OCI-LY1 (cell line): ENCODE data around the gene HTD2.
"Not testable (repeated sequence)": the region's sequence is repeated elsewhere in the genome, so short reads cannot be mapped to it uniquely, and the experiment has no call there.

Source experiments
- H2AFZ ChIP-seq: fragments of 200-600 bp; sonication (generic), shearing (Covaris generic); 2 replicates; pipeline ENCODE4 v1.6.0; 2014; ENCODE audit warnings: antibody characterized with exemption, mild to moderate bottlenecking, low read length
- H3F3A ChIP-seq: fragments of 200-600 bp; sonication (generic), shearing (Covaris generic); 2 replicates; pipeline ENCODE4 v1.6.0; 2014; ENCODE audit warnings: mild to moderate bottlenecking, antibody characterized with exemption, low read length, moderate library complexity; ENCODE audit not compliant: insufficient read depth
- H3K27ac ChIP-seq: fragments of 200-600 bp; sonication (generic); 2 replicates; pipeline ENCODE4 v1.5.1; 2014; ENCODE audit warnings: low read length, mixed run types, mild to moderate bottlenecking, low read depth; ENCODE audit not compliant: poor library complexity, severe bottlenecking
- H3K27me3 ChIP-seq: fragments of 200-600 bp; sonication (generic); 2 replicates; pipeline ENCODE4 v1.6.0; 2014; ENCODE audit warnings: antibody characterized with exemption, mild to moderate bottlenecking, low read length, moderate library complexity; ENCODE audit not compliant: insufficient read depth
- H3K36me3 ChIP-seq: fragments of 200-600 bp; sonication (generic); 2 replicates; pipeline ENCODE4 v1.6.1; 2014; ENCODE audit warnings: mild to moderate bottlenecking, antibody characterized with exemption, low read length, moderate library complexity, mixed read lengths; ENCODE audit not compliant: insufficient read depth
- H3K4me1 ChIP-seq: fragments of 200-600 bp; sonication (generic); 2 replicates; pipeline ENCODE4 v1.5.1; 2014; ENCODE audit warnings: mild to moderate bottlenecking, low read length, moderate library complexity; ENCODE audit not compliant: insufficient read depth, severe bottlenecking
- H3K4me2 ChIP-seq: fragments of 200-600 bp; sonication (generic), shearing (Covaris generic); 2 replicates; pipeline ENCODE4 v1.6.1; 2014; ENCODE audit warnings: low read length
- H3K4me3 ChIP-seq: fragments of 200-600 bp; sonication (generic); 2 replicates; pipeline ENCODE4 v1.5.1; 2014; ENCODE audit warnings: low read length, low read depth, mild to moderate bottlenecking, mixed read lengths; ENCODE audit not compliant: poor library complexity, severe bottlenecking
- H3K79me2 ChIP-seq: fragments of 200-600 bp; shearing (Covaris generic); 2 replicates; pipeline ENCODE4 v1.6.1; 2016; ENCODE audit warnings: mixed run types, low read length, mixed read lengths; ENCODE audit not compliant: insufficient read depth
- H3K9ac ChIP-seq: fragments of 200-600 bp; sonication (generic), shearing (Covaris generic); 2 replicates; pipeline ENCODE4 v1.6.1; 2014; ENCODE audit warnings: mild to moderate bottlenecking, low read length, mixed read lengths
- H3K9me2 ChIP-seq: fragments of 200-600 bp; sonication (generic), shearing (Covaris generic); 2 replicates; pipeline ENCODE4 v1.6.1; 2014; ENCODE audit warnings: low read depth, mild to moderate bottlenecking, low read length, mixed read lengths
- H3K9me3 ChIP-seq: fragments of 200-600 bp; shearing (Covaris generic); 2 replicates; pipeline ENCODE4 v1.6.1; 2014; ENCODE audit warnings: low read length, mixed read lengths
- H4K20me1 ChIP-seq: fragments of 200-600 bp; sonication (generic), shearing (Covaris generic); 2 replicates; pipeline ENCODE4 v1.6.0; 2016; ENCODE audit warnings: mild to moderate bottlenecking, low read length; ENCODE audit not compliant: insufficient read depth
- EZH2 ChIP-seq: fragments of 200-600 bp; sonication (generic), shearing (Covaris generic); IDR thresholded peaks from 2 replicates; pipeline ENCODE4 v1.8.0; 2017; ENCODE audit warnings: borderline replicate concordance, mixed run types, mild to moderate bottlenecking, antibody characterized with exemption, low read length, moderate library complexity, mixed read lengths
- TF ChIP-seq, protein P1 (sequence below): fragments of 200-600 bp; sonication (generic), shearing (Covaris generic); IDR thresholded peaks from 2 replicates; pipeline ENCODE4 v1.5.1; 2017; ENCODE audit warnings: mild to moderate bottlenecking, antibody characterized with exemption, low read length, moderate library complexity, mixed read lengths

HTD2 gene

DNA sequence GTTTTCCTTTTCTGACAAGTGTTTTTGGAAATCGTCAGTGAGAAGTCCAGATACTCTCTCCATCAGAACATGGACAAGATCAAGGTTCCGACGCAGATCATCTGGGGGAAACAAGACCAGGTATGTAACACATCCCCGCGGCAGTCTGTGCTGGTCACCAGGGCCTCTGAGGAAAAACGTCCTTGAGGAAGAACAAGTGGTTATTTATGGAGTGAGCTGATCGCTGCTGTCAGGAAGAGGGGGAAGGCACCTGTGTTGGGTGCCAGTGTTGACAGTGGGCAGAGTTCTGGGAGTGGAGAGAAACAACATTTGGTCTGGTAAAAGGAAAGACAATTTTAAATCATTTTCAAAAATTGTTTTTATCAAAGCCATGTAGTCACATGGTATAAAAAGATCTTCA is 21.0 kb upstream of the HTD2 start:
- Histone ChIP-seq H3K4me3 (no peak overlapping the region), H3F3A (no peaks in the 10 kb centered on the region), H3K27ac (no peak overlapping the region), H3K9me3 (no peaks in the 10 kb centered on the region), H3K27me3 (no peaks in the 10 kb centered on the region), H3K4me1 (no peaks in the 10 kb centered on the region), H3K79me2 (no peaks in the 10 kb centered on the region), H3K4me2 (no peak overlapping the region), H3K9ac (no peak overlapping the region), H2AFZ (no peak overlapping the region), H3K36me3 (peaks cover 5% of the 10 kb centered on the region; the same call in 1 of the 2 replicates), H4K20me1 (no peaks in the 10 kb centered on the region), H3K9me2 (no peaks in the 10 kb centered on the region)
- no peak for TF ChIP-seq EZH2
- TF ChIP-seq, protein P1, sequence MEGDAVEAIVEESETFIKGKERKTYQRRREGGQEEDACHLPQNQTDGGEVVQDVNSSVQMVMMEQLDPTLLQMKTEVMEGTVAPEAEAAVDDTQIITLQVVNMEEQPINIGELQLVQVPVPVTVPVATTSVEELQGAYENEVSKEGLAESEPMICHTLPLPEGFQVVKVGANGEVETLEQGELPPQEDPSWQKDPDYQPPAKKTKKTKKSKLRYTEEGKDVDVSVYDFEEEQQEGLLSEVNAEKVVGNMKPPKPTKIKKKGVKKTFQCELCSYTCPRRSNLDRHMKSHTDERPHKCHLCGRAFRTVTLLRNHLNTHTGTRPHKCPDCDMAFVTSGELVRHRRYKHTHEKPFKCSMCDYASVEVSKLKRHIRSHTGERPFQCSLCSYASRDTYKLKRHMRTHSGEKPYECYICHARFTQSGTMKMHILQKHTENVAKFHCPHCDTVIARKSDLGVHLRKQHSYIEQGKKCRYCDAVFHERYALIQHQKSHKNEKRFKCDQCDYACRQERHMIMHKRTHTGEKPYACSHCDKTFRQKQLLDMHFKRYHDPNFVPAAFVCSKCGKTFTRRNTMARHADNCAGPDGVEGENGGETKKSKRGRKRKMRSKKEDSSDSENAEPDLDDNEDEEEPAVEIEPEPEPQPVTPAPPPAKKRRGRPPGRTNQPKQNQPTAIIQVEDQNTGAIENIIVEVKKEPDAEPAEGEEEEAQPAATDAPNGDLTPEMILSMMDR: no peak

DNA sequence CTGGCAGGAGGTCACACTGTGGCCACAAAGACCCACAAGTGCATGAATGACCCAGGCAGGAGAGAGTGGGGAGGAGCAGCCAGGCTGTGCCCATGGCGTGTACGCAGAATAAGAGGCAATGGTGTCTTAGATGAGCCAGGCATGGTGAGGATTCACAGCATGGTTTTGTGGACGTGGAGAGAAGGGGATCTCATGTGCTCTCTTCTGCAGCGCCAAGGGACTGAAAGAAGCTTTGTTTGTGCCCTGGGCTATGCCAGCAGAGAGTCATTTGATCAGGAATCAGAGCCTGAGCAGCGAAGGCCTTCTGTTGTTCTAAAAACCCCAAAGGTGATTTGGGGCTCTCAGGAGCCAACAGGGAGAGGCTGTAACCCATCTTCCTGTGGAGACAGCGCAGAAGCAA is 19.0 kb upstream of the HTD2 start:
- H4K20me1 ChIP-seq: no peaks in the 10 kb centered on the region
- peaks cover 5% of the 10 kb centered on the region; the same call in 1 of the 2 replicates for H3K36me3 ChIP-seq
- no peaks in the 10 kb centered on the region for H3F3A ChIP-seq
- H3K27ac ChIP-seq: no peak overlapping the region
- no peak for TF ChIP-seq EZH2
- TF ChIP-seq, protein P1: no peak
- H3K4me2 ChIP-seq: no peak overlapping the region
- no peak overlapping the region for H3K9ac ChIP-seq
- no peaks in the 10 kb centered on the region for H3K4me1 ChIP-seq
- H3K79me2 ChIP-seq: no peaks in the 10 kb centered on the region
- no peak overlapping the region for H2AFZ ChIP-seq
- H3K27me3 ChIP-seq: no peaks in the 10 kb centered on the region
- H3K9me3 ChIP-seq: no peaks in the 10 kb centered on the region
- no peak overlapping the region for H3K4me3 ChIP-seq
- H3K9me2 ChIP-seq: no peaks in the 10 kb centered on the region

GRCh38 chr3:58288011-58288728 is 18.1 kb upstream of the HTD2 start:
- no peaks in the 10 kb centered on the region for H3F3A ChIP-seq
- H3K9me2 ChIP-seq: no peaks in the 10 kb centered on the region
- H3K4me3 ChIP-seq: no peak overlapping the region
- H3K4me1 ChIP-seq: no peaks in the 10 kb centered on the region
- TF ChIP-seq, protein P1: peak; percentile 38; the same call in 1 of the 2 replicates
- no peak for TF ChIP-seq EZH2
- peaks cover 5% of the 10 kb centered on the region; the same call in 1 of the 2 replicates for H3K36me3 ChIP-seq
- no peaks in the 10 kb centered on the region for H4K20me1 ChIP-seq
- H3K9ac ChIP-seq: no peak overlapping the region
- no peaks in the 10 kb centered on the region for H3K79me2 ChIP-seq
- no peaks in the 10 kb centered on the region for H3K27me3 ChIP-seq
- no peaks in the 10 kb centered on the region for H3K9me3 ChIP-seq
- H3K4me2 ChIP-seq: no peak overlapping the region
- no peak overlapping the region for H2AFZ ChIP-seq
- H3K27ac ChIP-seq: no peak overlapping the region

- H3K9ac ChIP-seq, H3K4me2 ChIP-seq, H3K4me3 ChIP-seq, H3K27me3 ChIP-seq, H3F3A ChIP-seq, H4K20me1 ChIP-seq, H2AFZ ChIP-seq, H3K9me2 ChIP-seq, H3K9me3 ChIP-seq, H3K36me3 ChIP-seq, H3K4me1 ChIP-seq, H3K79me2 ChIP-seq, H3K27ac ChIP-seq: not testable (repeated sequence)
Observed at GRCh38 chr3:58288964-58289613, 17.2 kb upstream of the HTD2 start.

GRCh38 chr3:58290446-58290845 is 15.9 kb upstream of the HTD2 start:
- H3K9me3 ChIP-seq, H4K20me1 ChIP-seq, H3K4me3 ChIP-seq, H2AFZ ChIP-seq, H3K4me1 ChIP-seq, H3K36me3 ChIP-seq, H3K27ac ChIP-seq, H3K79me2 ChIP-seq, H3F3A ChIP-seq, H3K9me2 ChIP-seq, H3K27me3 ChIP-seq, H3K9ac ChIP-seq, H3K4me2 ChIP-seq: not testable (repeated sequence)
